ENCODE data around the gene XRN1. TPM values are rescaled to one million over a fixed set of nuclear protein-coding genes. Genes with fewer than 3 reads are reported as not detected.

Gene XRN1
- total and polyA plus RNA-seq, 2 donors (not counting 1 experiment from before 2014, with no cell fraction given) = 6.3 to 91.8 TPM

DNA sequence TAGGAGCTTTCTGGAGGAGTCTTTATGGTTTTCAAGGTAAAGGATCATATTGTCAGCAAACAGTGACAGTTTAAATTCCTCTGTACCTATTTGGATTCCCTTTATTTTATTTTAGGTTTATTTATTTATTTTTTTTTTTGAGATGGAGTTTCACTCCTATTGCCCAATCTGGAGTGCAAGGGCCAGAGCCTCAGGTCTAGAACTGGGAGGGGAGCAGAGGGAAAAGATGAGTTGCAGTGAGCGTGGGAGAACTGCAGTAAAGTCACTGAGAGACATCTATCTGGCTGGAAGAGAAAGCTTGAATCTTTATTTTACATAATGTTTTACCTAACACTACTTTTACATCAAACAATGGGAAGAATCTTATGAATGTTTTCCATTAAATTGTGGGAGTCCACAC lies 172.9 kb downstream of the XRN1 start:
- Mint-ChIP-seq H3K27ac (no peak overlapping the region), H3K4me1 (no peaks in the 10 kb centered on the region), H3K4me3 (no peak overlapping the region), H3K27me3 (no peaks in the 10 kb centered on the region), H3K9me3 (ENCODE audit: insufficient read depth) (no peaks in the 10 kb centered on the region)
- Histone ChIP-seq H3K9ac (ENCODE audit: low read length) (no peak overlapping the region), H3K79me2 (ENCODE audit: control insufficient read depth, insufficient read depth, low read length) (no peaks in the 10 kb centered on the region), H3K36me3 (replicated peaks in 1 of 2; ENCODE audit: control extremely low read depth in 1 of 2, control insufficient read depth in 1 of 2, extremely low read depth in 1 of 2, insufficient read depth in 2 of 2, low read length in 1 of 2) (no peaks in the 10 kb centered on the region), H3K27me3 (replicated peaks in 1 of 4; ENCODE audit: control extremely low read depth in 1 of 4, control insufficient read depth in 3 of 4, insufficient read depth in 4 of 4, low read length in 3 of 4) (no peaks in the 10 kb centered on the region), H3K4me1 (ENCODE audit: control insufficient read depth in 2 of 2, insufficient read depth in 2 of 2, low read length in 2 of 2) (no peaks in the 10 kb centered on the region), H3K4me2 (replicated peaks; ENCODE audit: low read depth, low read length, poor library complexity, severe bottlenecking) (no peak overlapping the region), H2AFZ (ENCODE audit: insufficient read depth, low read depth, low read length, poor library complexity, severe bottlenecking) (no peak overlapping the region), H3K27ac (ENCODE audit: low read length in 2 of 2) (no peak overlapping the region), H4K20me1 (ENCODE audit: control insufficient read depth, insufficient read depth, low read length, poor library complexity, severe bottlenecking) (no peaks in the 10 kb centered on the region), H3K4me3 (ENCODE audit: control extremely low read depth in 1 of 5, extremely low read depth in 1 of 5, insufficient read depth in 1 of 5, low read depth in 2 of 5, low read length in 4 of 5) (no peak overlapping the region), H3K9me3 (ENCODE audit: control extremely low read depth in 1 of 3, control insufficient read depth in 2 of 3, insufficient read depth in 1 of 3, low read length in 2 of 3) (no peaks in the 10 kb centered on the region)
- POLR2A ChIA-PET = no interaction called here
- ATAC-seq (ENCODE audit: low read depth) (no peak), DNase-seq (no peak)
- WGBS (ENCODE audit: insufficient coverage) = no CpG with 5 or more reads among the region's 1 CpG
- TF ChIP-seq CTCF (IDR thresholded peaks at IDR 0.05) = no peak
- TF ChIP-seq EZH2 (IDR thresholded peaks at IDR 0.05; ENCODE audit: borderline replicate concordance, insufficient read depth, low read depth, low read length, poor library complexity, severe bottlenecking) = no peak
- intact Hi-C loops (cut with micrococcal nuclease) = no loop called here
- CTCF ChIA-PET = interaction anchor here (0.6 kb wide), 1 partner anchor 320 kb away, joined by 3 read pairs; no protein-coding TSS in a partner anchor

DNA sequence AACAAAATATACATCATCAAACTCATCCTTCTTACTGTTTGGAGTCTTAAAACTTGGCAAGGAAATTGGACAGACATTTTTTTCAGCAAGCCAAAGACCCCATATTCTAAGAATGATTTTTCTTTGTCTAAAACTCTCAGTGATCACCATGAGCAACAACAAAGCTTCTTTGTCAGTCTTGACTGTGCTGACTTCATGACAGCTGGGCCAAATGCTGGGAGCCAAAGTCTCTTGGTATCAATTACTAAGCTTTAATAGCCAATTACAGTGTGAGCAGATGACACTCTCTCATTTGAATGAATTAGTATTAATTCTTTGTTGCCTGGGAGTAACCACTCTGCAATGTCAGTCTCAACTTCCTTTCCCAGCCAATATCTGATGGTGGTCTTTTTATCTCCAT lies 174.3 kb downstream of the XRN1 start:
- Histone ChIP-seq H3K27me3 (replicated peaks in 1 of 4; ENCODE audit: control extremely low read depth in 1 of 4, control insufficient read depth in 3 of 4, insufficient read depth in 4 of 4, low read length in 3 of 4) (no peaks in the 10 kb centered on the region), H3K4me1 (ENCODE audit: control insufficient read depth in 2 of 2, insufficient read depth in 2 of 2, low read length in 2 of 2) (no peaks in the 10 kb centered on the region), H2AFZ (ENCODE audit: insufficient read depth, low read depth, low read length, poor library complexity, severe bottlenecking) (no peak overlapping the region), H3K79me2 (ENCODE audit: control insufficient read depth, insufficient read depth, low read length) (no peaks in the 10 kb centered on the region), H3K27ac (ENCODE audit: low read length in 2 of 2) (no peak overlapping the region), H3K9ac (ENCODE audit: low read length) (no peak overlapping the region), H3K9me3 (ENCODE audit: control extremely low read depth in 1 of 3, control insufficient read depth in 2 of 3, insufficient read depth in 1 of 3, low read length in 2 of 3) (no peaks in the 10 kb centered on the region), H4K20me1 (ENCODE audit: control insufficient read depth, insufficient read depth, low read length, poor library complexity, severe bottlenecking) (no peaks in the 10 kb centered on the region), H3K36me3 (replicated peaks in 1 of 2; ENCODE audit: control extremely low read depth in 1 of 2, control insufficient read depth in 1 of 2, extremely low read depth in 1 of 2, insufficient read depth in 2 of 2, low read length in 1 of 2) (no peaks in the 10 kb centered on the region), H3K4me3 (ENCODE audit: control extremely low read depth in 1 of 5, extremely low read depth in 1 of 5, insufficient read depth in 1 of 5, low read depth in 2 of 5, low read length in 4 of 5) (no peak overlapping the region), H3K4me2 (replicated peaks; ENCODE audit: low read depth, low read length, poor library complexity, severe bottlenecking) (no peak overlapping the region)
- Mint-ChIP-seq H3K27me3 (no peaks in the 10 kb centered on the region), H3K4me3 (no peak overlapping the region), H3K9me3 (ENCODE audit: insufficient read depth) (no peaks in the 10 kb centered on the region), H3K4me1 (no peaks in the 10 kb centered on the region), H3K27ac (no peak overlapping the region)
- ATAC-seq (ENCODE audit: low read depth) (no peak), DNase-seq (no peak)
- CTCF ChIA-PET = no interaction called here
- intact Hi-C loops (cut with micrococcal nuclease) = no loop called here
- TF ChIP-seq EZH2 (IDR thresholded peaks at IDR 0.05; ENCODE audit: borderline replicate concordance, insufficient read depth, low read depth, low read length, poor library complexity, severe bottlenecking) = no peak
- no peak for TF ChIP-seq CTCF (IDR thresholded peaks at IDR 0.05)
- POLR2A ChIA-PET = no interaction called here
